Loucy (cell line): ENCODE measurements around the gene GPR152.

Source experiments
- EZH2phosphoT487 ChIP-seq: fragments of 200-600 bp; IDR thresholded peaks from 2 replicates; pipeline ENCODE4 v1.6.1; 2018; ENCODE audit warnings: antibody characterized with exemption, mild to moderate bottlenecking, moderate library complexity, borderline replicate concordance
- TF ChIP-seq, protein P1 (sequence below): fragments of 200-600 bp; sonication (generic); conservative IDR thresholded peaks from 2 replicates; pipeline ENCODE4 v1.5.1; 2014; ENCODE audit warnings: mild to moderate bottlenecking, antibody characterized with exemption, low read length

DNA sequence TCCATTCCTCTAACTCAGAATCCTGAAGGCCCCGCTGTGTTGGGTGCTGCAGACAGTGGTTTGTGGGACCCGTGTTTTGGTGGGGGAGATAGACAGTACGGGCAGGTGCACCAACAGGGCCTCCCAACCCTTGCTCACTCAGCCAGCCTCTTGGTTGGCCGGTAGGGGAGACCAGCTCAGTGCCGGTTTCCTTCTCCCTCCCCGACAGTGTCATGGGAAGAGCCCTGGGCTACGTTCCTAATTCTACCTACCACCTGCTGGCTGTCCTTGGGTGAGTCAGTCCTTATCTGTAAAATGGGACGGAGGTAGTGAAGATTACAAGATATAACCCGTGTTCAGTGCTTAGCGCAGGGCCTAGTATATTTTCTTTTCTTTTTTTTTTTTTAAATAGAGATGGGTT, 10.7 kb upstream of the GPR152 start:
- TF ChIP-seq, protein P1, sequence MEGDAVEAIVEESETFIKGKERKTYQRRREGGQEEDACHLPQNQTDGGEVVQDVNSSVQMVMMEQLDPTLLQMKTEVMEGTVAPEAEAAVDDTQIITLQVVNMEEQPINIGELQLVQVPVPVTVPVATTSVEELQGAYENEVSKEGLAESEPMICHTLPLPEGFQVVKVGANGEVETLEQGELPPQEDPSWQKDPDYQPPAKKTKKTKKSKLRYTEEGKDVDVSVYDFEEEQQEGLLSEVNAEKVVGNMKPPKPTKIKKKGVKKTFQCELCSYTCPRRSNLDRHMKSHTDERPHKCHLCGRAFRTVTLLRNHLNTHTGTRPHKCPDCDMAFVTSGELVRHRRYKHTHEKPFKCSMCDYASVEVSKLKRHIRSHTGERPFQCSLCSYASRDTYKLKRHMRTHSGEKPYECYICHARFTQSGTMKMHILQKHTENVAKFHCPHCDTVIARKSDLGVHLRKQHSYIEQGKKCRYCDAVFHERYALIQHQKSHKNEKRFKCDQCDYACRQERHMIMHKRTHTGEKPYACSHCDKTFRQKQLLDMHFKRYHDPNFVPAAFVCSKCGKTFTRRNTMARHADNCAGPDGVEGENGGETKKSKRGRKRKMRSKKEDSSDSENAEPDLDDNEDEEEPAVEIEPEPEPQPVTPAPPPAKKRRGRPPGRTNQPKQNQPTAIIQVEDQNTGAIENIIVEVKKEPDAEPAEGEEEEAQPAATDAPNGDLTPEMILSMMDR = no peak
- no peak for TF ChIP-seq EZH2phosphoT487
